WTC11 (cell line): Measurements from ENCODE around the gene TRPM2. TPM values are rescaled to one million over a fixed set of nuclear protein-coding genes. Genes with fewer than 3 reads are reported as not detected.

ENCODE experiments used
- ATAC-seq: fragments of 200-7000 bp; cut with Tn5 transposase; 2 replicates; pipeline ENCODE4 v1.10.0; 2021; ENCODE audit warnings: mild to moderate bottlenecking, moderate library complexity
- CTCF ChIA-PET: fragments of 300-600 bp; sonication (Branson Sonifier 250); formaldehyde crosslinking; loops from one replicate; lab custom pipeline; 2021; ENCODE audit warnings: antibody characterized with exemption; lab: Charles Lee
- POLR2A ChIA-PET: fragments of 350-600 bp; sonication (Branson Sonifier 250); formaldehyde crosslinking; loops from one replicate; lab custom pipeline; 2021; ENCODE audit warnings: antibody characterized with exemption; lab: Charles Lee
- DNase-seq: peaks from one replicate; pipeline ENCODE4 v3.0.0; 2021; ENCODE audit warnings: low spot score
- H3K27ac Mint-ChIP-seq: 2 replicates; pipeline ENCODE4 v1.8.0; 2021; ENCODE audit warnings: mixed read lengths
- H3K27me3 Mint-ChIP-seq: 2 replicates; pipeline ENCODE4 v1.8.0; 2021; ENCODE audit warnings: low read depth, mild to moderate bottlenecking, moderate library complexity, mixed read lengths
- H3K36me3 Mint-ChIP-seq: 2 replicates; pipeline ENCODE4 v1.8.0; 2021; ENCODE audit warnings: mixed read lengths
- H3K4me1 Mint-ChIP-seq: 2 replicates; pipeline ENCODE4 v1.8.0; 2022; ENCODE audit warnings: mixed read lengths
- H3K4me3 Mint-ChIP-seq: 2 replicates; pipeline ENCODE4 v1.8.0; 2021; ENCODE audit warnings: mild to moderate bottlenecking, moderate library complexity, mixed read lengths
- H3K9me3 Mint-ChIP-seq: 2 replicates; pipeline ENCODE4 v1.8.0; 2021; ENCODE audit warnings: mixed read lengths
- ATF1 ChIP-seq: sonication (generic); formaldehyde crosslinking; IDR thresholded peaks from 2 replicates; pipeline ENCODE4 v1.8.1; 2023; ENCODE audit warnings: mild to moderate bottlenecking, moderate library complexity, missing genetic modification reagents
- ATF6 ChIP-seq: sonication (generic); formaldehyde crosslinking; IDR thresholded peaks from 2 replicates; pipeline ENCODE4 v1.8.1; 2023; ENCODE audit warnings: mild to moderate bottlenecking, missing genetic modification reagents
- EMX1 ChIP-seq: fragments of 250-450 bp; sonication (Bioruptor Pico); IDR thresholded peaks from 2 replicates; pipeline ENCODE4 v1.8.0; 2021; ENCODE audit warnings: mild to moderate bottlenecking
- FOXP1 ChIP-seq: sonication (generic); formaldehyde crosslinking; IDR thresholded peaks from 2 replicates; pipeline ENCODE4 v1.8.0; 2022; ENCODE audit warnings: missing genetic modification reagents, mild to moderate bottlenecking, moderate library complexity, borderline replicate concordance
- GRHL2 ChIP-seq: fragments of 250-450 bp; sonication (Bioruptor Pico); IDR thresholded peaks from 2 replicates; pipeline ENCODE4 v1.8.0; 2022; ENCODE audit warnings: mild to moderate bottlenecking, moderate library complexity; ENCODE audit not compliant: insufficient replicate concordance, severe bottlenecking
- HMGA2 ChIP-seq: fragments of 250-450 bp; sonication (Bioruptor Pico); IDR thresholded peaks from 2 replicates; pipeline ENCODE4 v1.4.0; 2021; ENCODE audit warnings: mild to moderate bottlenecking, moderate library complexity
- IRF2 ChIP-seq: sonication (generic); formaldehyde crosslinking; IDR thresholded peaks from 2 replicates; pipeline ENCODE4 v1.8.0; 2022; ENCODE audit warnings: low read depth, missing genetic modification reagents, borderline replicate concordance
- MYBL2 ChIP-seq: sonication (generic); formaldehyde crosslinking; IDR thresholded peaks from 2 replicates; pipeline ENCODE4 v1.8.1; 2023; ENCODE audit warnings: mild to moderate bottlenecking, moderate library complexity, missing genetic modification reagents
- NR2C2 ChIP-seq: sonication (generic); formaldehyde crosslinking; IDR thresholded peaks from 2 replicates; pipeline ENCODE4 v1.8.0; 2022; ENCODE audit warnings: mild to moderate bottlenecking, missing genetic modification reagents
- PRRX2 ChIP-seq: fragments of 250-450 bp; sonication (Bioruptor Pico); IDR thresholded peaks from 2 replicates; pipeline ENCODE4 v1.8.0; 2021; ENCODE audit warnings: mild to moderate bottlenecking
- RELA ChIP-seq: sonication (generic); formaldehyde crosslinking; IDR thresholded peaks from 2 replicates; pipeline ENCODE4 v1.8.1; 2022; ENCODE audit warnings: missing genetic modification reagents, mild to moderate bottlenecking, borderline replicate concordance
- SOX15 ChIP-seq: fragments of 250-450 bp; sonication (Bioruptor Pico); IDR thresholded peaks from 2 replicates; pipeline ENCODE4 v1.9.0; 2021; ENCODE audit warnings: mild to moderate bottlenecking
- ZNF219 ChIP-seq: sonication (generic); formaldehyde crosslinking; IDR thresholded peaks from 2 replicates; pipeline ENCODE4 v1.8.0; 2023; ENCODE audit warnings: missing genetic modification reagents, mild to moderate bottlenecking, borderline replicate concordance
- ZNF232 ChIP-seq: sonication (generic); formaldehyde crosslinking; IDR thresholded peaks from 2 replicates; pipeline ENCODE4 v1.8.0; 2022; ENCODE audit warnings: mild to moderate bottlenecking, missing genetic modification reagents
- ZNF317 ChIP-seq: sonication (generic); formaldehyde crosslinking; IDR thresholded peaks from 2 replicates; pipeline ENCODE4 v1.8.1; 2023; ENCODE audit warnings: low read depth, mild to moderate bottlenecking, moderate library complexity, missing genetic modification reagents, borderline replicate concordance
- ZNF425 ChIP-seq: fragments of 250-450 bp; sonication (Bioruptor Pico); conservative IDR thresholded peaks from 2 replicates; pipeline ENCODE4 v1.9.0; 2021; ENCODE audit warnings: mild to moderate bottlenecking
- total RNA-seq: library from RNA; stranded (reverse); gene quantifications from 3 replicates; pipeline ENCODE4 v1.2.3, GENCODE V29; 2021
- TF ChIP-seq, protein P1 (sequence below): sonication (generic); formaldehyde crosslinking; IDR thresholded peaks from 2 replicates; pipeline ENCODE4 v1.8.1; 2022; ENCODE audit warnings: mild to moderate bottlenecking, moderate library complexity, missing genetic modification reagents
- TF ChIP-seq, protein P2 (sequence below): sonication (generic); formaldehyde crosslinking; IDR thresholded peaks from 2 replicates; pipeline ENCODE4 v1.8.0; 2022; ENCODE audit warnings: mild to moderate bottlenecking, missing genetic modification reagents
- TF ChIP-seq, protein P3 (sequence below): fragments of 250-450 bp; sonication (Bioruptor Pico); IDR thresholded peaks from 2 replicates; pipeline ENCODE4 v2.1.2; 2022; ENCODE audit warnings: mild to moderate bottlenecking, moderate library complexity
- TF ChIP-seq, protein P4 (sequence below): fragments of 250-450 bp; sonication (Bioruptor Pico); IDR thresholded peaks from 2 replicates; pipeline ENCODE4 v1.9.0; 2021; ENCODE audit warnings: mild to moderate bottlenecking
- TF ChIP-seq, protein P5 (sequence below): fragments of 250-450 bp; sonication (Bioruptor Pico); IDR thresholded peaks from 2 replicates; pipeline ENCODE4 v1.9.0; 2021; ENCODE audit warnings: mild to moderate bottlenecking

TRPM2 gene
- total RNA-seq, 1 experiment from 2014 or later = 0.92 TPM

GRCh38 chr21:44460441-44460755, 107.0 kb downstream of the TRPM2 start:
- TF ChIP-seq RELA (CRISPR knock-in tag) (no peak), ZNF219 (CRISPR knock-in tag) (no peak), GRHL2 (CRISPR knock-in tag) (no peak), NR2C2 (CRISPR knock-in tag) (no peak), PRRX2 (CRISPR knock-in tag) (no peak), SOX15 (no peak), IRF2 (CRISPR knock-in tag) (no peak), HMGA2 (CRISPR knock-in tag) (no peak), ZNF317 (CRISPR knock-in tag) (no peak), MYBL2 (CRISPR knock-in tag) (no peak), ATF1 (CRISPR knock-in tag) (no peak), EMX1 (CRISPR knock-in tag) (no peak), ATF6 (no peak), ZNF425 (CRISPR knock-in tag) (no peak)
- TF ChIP-seq, protein P1, sequence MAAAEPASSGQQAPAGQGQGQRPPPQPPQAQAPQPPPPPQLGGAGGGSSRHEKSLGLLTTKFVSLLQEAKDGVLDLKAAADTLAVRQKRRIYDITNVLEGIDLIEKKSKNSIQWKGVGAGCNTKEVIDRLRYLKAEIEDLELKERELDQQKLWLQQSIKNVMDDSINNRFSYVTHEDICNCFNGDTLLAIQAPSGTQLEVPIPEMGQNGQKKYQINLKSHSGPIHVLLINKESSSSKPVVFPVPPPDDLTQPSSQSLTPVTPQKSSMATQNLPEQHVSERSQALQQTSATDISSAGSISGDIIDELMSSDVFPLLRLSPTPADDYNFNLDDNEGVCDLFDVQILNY (CRISPR knock-in tag) = no peak
- TF ChIP-seq, protein P2, sequence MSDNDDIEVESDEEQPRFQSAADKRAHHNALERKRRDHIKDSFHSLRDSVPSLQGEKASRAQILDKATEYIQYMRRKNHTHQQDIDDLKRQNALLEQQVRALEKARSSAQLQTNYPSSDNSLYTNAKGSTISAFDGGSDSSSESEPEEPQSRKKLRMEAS (CRISPR knock-in tag) = no peak
- no peak for ATAC-seq
- Mint-ChIP-seq H3K4me1 (0 out of 2 replicates have a peak, but pooled peaks cover 4% of the 10 kb centered on the region), H3K36me3 (no peaks in the 10 kb centered on the region), H3K27ac (no peak overlapping the region), H3K9me3 (no peaks in the 10 kb centered on the region), H3K4me3 (no peak overlapping the region), H3K27me3 (no peaks in the 10 kb centered on the region)
- no peak for DNase-seq
- ChIA-PET POLR2A (no interaction called here), CTCF (interaction anchor here (1.8 kb wide), 1 partner anchor 91 kb away, joined by 4 read pairs; no protein-coding TSS in a partner anchor)

GRCh38 chr21:44461005-44461404, 107.6 kb downstream of the TRPM2 start:
- ATAC-seq (no peak), DNase-seq (no peak)
- no peaks in the 10 kb centered on the region for H3K9me3 Mint-ChIP-seq
- no peak overlapping the region for H3K27ac Mint-ChIP-seq
- H3K4me1 Mint-ChIP-seq = 0 out of 2 replicates have a peak, but pooled peaks cover 4% of the 10 kb centered on the region
- H3K27me3 Mint-ChIP-seq = no peaks in the 10 kb centered on the region
- H3K4me3 Mint-ChIP-seq = no peak overlapping the region
- ChIA-PET CTCF (interaction anchor here (1.1 to 1.9 kb wide), 6 partner anchors 17 to 157 kb away, joined by 3 to 6 read pairs (median 4); no protein-coding TSS in a partner anchor), POLR2A (no interaction called here)
- TF ChIP-seq FOXP1 (CRISPR knock-in tag) (no peak), IRF2 (CRISPR knock-in tag) (no peak), ZNF232 (CRISPR knock-in tag) (no peak), ZNF219 (CRISPR knock-in tag) (no peak), EMX1 (CRISPR knock-in tag) (no peak)
- TF ChIP-seq, protein P3, sequence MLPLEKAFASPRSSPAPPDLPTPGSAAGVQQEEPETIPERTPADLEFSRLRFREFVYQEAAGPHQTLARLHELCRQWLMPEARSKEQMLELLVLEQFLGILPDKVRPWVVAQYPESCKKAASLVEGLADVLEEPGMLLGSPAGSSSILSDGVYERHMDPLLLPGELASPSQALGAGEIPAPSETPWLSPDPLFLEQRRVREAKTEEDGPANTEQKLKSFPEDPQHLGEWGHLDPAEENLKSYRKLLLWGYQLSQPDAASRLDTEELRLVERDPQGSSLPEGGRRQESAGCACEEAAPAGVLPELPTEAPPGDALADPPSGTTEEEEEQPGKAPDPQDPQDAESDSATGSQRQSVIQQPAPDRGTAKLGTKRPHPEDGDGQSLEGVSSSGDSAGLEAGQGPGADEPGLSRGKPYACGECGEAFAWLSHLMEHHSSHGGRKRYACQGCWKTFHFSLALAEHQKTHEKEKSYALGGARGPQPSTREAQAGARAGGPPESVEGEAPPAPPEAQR (CRISPR knock-in tag) = no peak
- TF ChIP-seq, protein P4, sequence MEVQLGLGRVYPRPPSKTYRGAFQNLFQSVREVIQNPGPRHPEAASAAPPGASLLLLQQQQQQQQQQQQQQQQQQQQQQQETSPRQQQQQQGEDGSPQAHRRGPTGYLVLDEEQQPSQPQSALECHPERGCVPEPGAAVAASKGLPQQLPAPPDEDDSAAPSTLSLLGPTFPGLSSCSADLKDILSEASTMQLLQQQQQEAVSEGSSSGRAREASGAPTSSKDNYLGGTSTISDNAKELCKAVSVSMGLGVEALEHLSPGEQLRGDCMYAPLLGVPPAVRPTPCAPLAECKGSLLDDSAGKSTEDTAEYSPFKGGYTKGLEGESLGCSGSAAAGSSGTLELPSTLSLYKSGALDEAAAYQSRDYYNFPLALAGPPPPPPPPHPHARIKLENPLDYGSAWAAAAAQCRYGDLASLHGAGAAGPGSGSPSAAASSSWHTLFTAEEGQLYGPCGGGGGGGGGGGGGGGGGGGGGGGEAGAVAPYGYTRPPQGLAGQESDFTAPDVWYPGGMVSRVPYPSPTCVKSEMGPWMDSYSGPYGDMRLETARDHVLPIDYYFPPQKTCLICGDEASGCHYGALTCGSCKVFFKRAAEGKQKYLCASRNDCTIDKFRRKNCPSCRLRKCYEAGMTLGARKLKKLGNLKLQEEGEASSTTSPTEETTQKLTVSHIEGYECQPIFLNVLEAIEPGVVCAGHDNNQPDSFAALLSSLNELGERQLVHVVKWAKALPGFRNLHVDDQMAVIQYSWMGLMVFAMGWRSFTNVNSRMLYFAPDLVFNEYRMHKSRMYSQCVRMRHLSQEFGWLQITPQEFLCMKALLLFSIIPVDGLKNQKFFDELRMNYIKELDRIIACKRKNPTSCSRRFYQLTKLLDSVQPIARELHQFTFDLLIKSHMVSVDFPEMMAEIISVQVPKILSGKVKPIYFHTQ (CRISPR knock-in tag) = no peak
- TF ChIP-seq, protein P5, sequence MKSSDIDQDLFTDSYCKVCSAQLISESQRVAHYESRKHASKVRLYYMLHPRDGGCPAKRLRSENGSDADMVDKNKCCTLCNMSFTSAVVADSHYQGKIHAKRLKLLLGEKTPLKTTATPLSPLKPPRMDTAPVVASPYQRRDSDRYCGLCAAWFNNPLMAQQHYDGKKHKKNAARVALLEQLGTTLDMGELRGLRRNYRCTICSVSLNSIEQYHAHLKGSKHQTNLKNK (CRISPR knock-in tag) = no peak
- H3K36me3 Mint-ChIP-seq = no peaks in the 10 kb centered on the region
